Smooth muscle cell (in vitro differentiated cells): Measurements from ENCODE around the gene A1BG. TPM values are rescaled to one million over a fixed set of nuclear protein-coding genes. Genes with fewer than 3 reads are reported as not detected.
"Not testable (repeated sequence)": the region's sequence is repeated elsewhere in the genome, so short reads cannot be mapped to it uniquely, and the experiment has no call there.

ENCODE experiments used
- DNase-seq: peaks from one replicate; lab custom pipeline; 2025; ENCODE audit not compliant: unreplicated experiment; lab: John Stamatoyannopoulos, UW
- H2AFZ ChIP-seq: fragments of 200-600 bp; sonication (generic); 2 replicates; pipeline ENCODE4 v1.6.0; 2016; ENCODE audit warnings: antibody characterized with exemption, low read depth, mild to moderate bottlenecking
- H3F3A ChIP-seq: fragments of 200-600 bp; sonication (generic); 2 replicates; pipeline ENCODE4 v1.6.0; 2017; ENCODE audit warnings: antibody characterized with exemption, low read depth
- H3K27ac ChIP-seq: fragments of 200-600 bp; sonication (generic); 2 replicates; pipeline ENCODE4 v1.5.1; 2016; ENCODE audit warnings: low read depth, mild to moderate bottlenecking
- H3K27me3 ChIP-seq: fragments of 200-600 bp; sonication (generic); 2 replicates; pipeline ENCODE4 v1.6.1; 2016; ENCODE audit warnings: low read depth, mild to moderate bottlenecking
- H3K36me3 ChIP-seq: fragments of 200-600 bp; sonication (generic); 2 replicates; pipeline ENCODE4 v1.5.1; 2016; ENCODE audit warnings: low read depth
- H3K4me1 ChIP-seq: fragments of 200-600 bp; sonication (generic); 2 replicates; pipeline ENCODE4 v1.5.1; 2016; ENCODE audit warnings: low read depth
- H3K4me2 ChIP-seq: fragments of 200-600 bp; sonication (generic); 2 replicates; pipeline ENCODE4 v1.6.0; 2016; ENCODE audit warnings: mild to moderate bottlenecking
- H3K4me3 ChIP-seq: fragments of 200-600 bp; sonication (generic); 2 replicates; pipeline ENCODE4 v1.5.1; 2016; ENCODE audit warnings: mild to moderate bottlenecking
- H3K79me2 ChIP-seq: fragments of 200-600 bp; sonication (generic); 2 replicates; pipeline ENCODE4 v1.6.0; 2016; ENCODE audit warnings: low read depth, mild to moderate bottlenecking
- H3K9ac ChIP-seq: fragments of 200-600 bp; sonication (generic); 2 replicates; pipeline ENCODE4 v1.6.0; 2016; ENCODE audit warnings: low read depth
- H3K9me3 ChIP-seq: fragments of 200-600 bp; sonication (generic); replicated peaks from 2 replicates; pipeline ENCODE4 v1.5.1; 2016; ENCODE audit warnings: low read depth
- H4K20me1 ChIP-seq: fragments of 200-600 bp; sonication (generic); 2 replicates; pipeline ENCODE4 v1.6.0; 2016; ENCODE audit warnings: low read depth
- CTCF ChIP-seq: fragments of 200-600 bp; sonication (generic); IDR thresholded peaks from 2 replicates; pipeline ENCODE4 v1.5.1; 2017; ENCODE audit warnings: borderline replicate concordance, mild to moderate bottlenecking, antibody characterized with exemption; ENCODE audit not compliant: insufficient read depth, poor library complexity, severe bottlenecking
- WGBS: methylation state at CpG from one replicate; pipeline ENCODE4 v1.1.7; 2016; ENCODE audit warnings: low lambda C conversion rate; 5-methylcytosine and 5-hydroxymethylcytosine counted together
- polyA plus RNA-seq: library from polyadenylated mRNA; unstranded; fragments of >200 nt; fragmentation: Nextera tagmentation; extraction: Ambion mirVana; gene quantifications from 2 replicates; pipeline ENCODE4 v1.2.1, GENCODE V29; 2016
- total RNA-seq: library from RNA; depleted of rRNA; stranded (reverse); fragments of >200 nt; gene quantifications from 2 replicates; pipeline ENCODE4 v1.2.3, GENCODE V29; 2014

Gene A1BG
- total and polyA plus RNA-seq, 2 experiments from 2014 or later, result 77.8 to 133 TPM

GRCh38 chr19:58311345-58311865 is 41.9 kb downstream of the A1BG start:
- 94% methylated on average over 7 of the region's 7 CpGs for WGBS
- TF ChIP-seq CTCF, result no peak

GRCh38 chr19:58310685-58311084 is 42.6 kb downstream of the A1BG start:
- H3K4me2 ChIP-seq, H3F3A ChIP-seq, H3K27me3 ChIP-seq, H2AFZ ChIP-seq, H3K9me3 ChIP-seq, DNase-seq, H3K9ac ChIP-seq, H3K27ac ChIP-seq, H3K4me3 ChIP-seq, H3K4me1 ChIP-seq: not testable (repeated sequence)
- Histone ChIP-seq H3K79me2 (peaks cover 18% of the 10 kb centered on the region), H4K20me1 (peaks cover 50% of the 10 kb centered on the region), H3K36me3 (peaks cover 20% of the 10 kb centered on the region)
- peak; percentile 45 for TF ChIP-seq CTCF
- 52% methylated on average over 13 of the region's 13 CpGs for WGBS

More at GRCh38 chr19:58311345-58311865, 41.9 kb downstream of the A1BG start:
- Histone ChIP-seq H3K27me3 (no peaks in the 10 kb centered on the region), H3F3A (no peaks in the 10 kb centered on the region), H3K4me3 (no peak overlapping the region), H3K36me3 (peaks cover 20% of the 10 kb centered on the region), H3K4me1 (no peaks in the 10 kb centered on the region), H3K27ac (no peak overlapping the region), H4K20me1 (peaks cover 58% of the 10 kb centered on the region), H3K9me3 (no peaks in the 10 kb centered on the region), H3K9ac (no peak overlapping the region), H3K79me2 (peaks cover 11% of the 10 kb centered on the region), H2AFZ (no peak overlapping the region), H3K4me2 (no peak overlapping the region)
- DNase-seq, result no peak

GRCh38 chr19:58307736-58308135 is 45.6 kb downstream of the A1BG start:
- H3K4me1 ChIP-seq, result peaks cover 11% of the 10 kb centered on the region
- peaks cover 28% of the 10 kb centered on the region for H4K20me1 ChIP-seq
- H3F3A ChIP-seq, result peaks cover 6% of the 10 kb centered on the region
- no peak for TF ChIP-seq CTCF
- peaks cover 12% of the 10 kb centered on the region for H3K36me3 ChIP-seq
- DNase-seq, result no peak
- no peak overlapping the region for H2AFZ ChIP-seq
- no peaks in the 10 kb centered on the region for H3K27me3 ChIP-seq
- no peak overlapping the region for H3K27ac ChIP-seq
- H3K4me2 ChIP-seq, result no peak overlapping the region
- H3K9me3 ChIP-seq, result no peaks in the 10 kb centered on the region
- peaks cover 25% of the 10 kb centered on the region for H3K79me2 ChIP-seq
- WGBS, result 89% methylated on average over 4 of the region's 4 CpGs
- no peak overlapping the region for H3K9ac ChIP-seq
- H3K4me3 ChIP-seq, result no peak overlapping the region

- H3K36me3 ChIP-seq, result peaks cover 8% of the 10 kb centered on the region
- H3K27ac ChIP-seq, result peak overlapping the region; percentile 80
- peaks cover 6% of the 10 kb centered on the region for H3F3A ChIP-seq
- peaks cover 25% of the 10 kb centered on the region for H3K79me2 ChIP-seq
- peak overlapping the region; percentile 87 for H3K9ac ChIP-seq
- WGBS, result 81% methylated on average over 12 of the region's 12 CpGs
- H3K4me3 ChIP-seq, result peak overlapping the region; percentile 83
- no peaks in the 10 kb centered on the region for H3K27me3 ChIP-seq
- H3K4me2 ChIP-seq, result peak overlapping the region; percentile 97
- H3K4me1 ChIP-seq, result peaks cover 11% of the 10 kb centered on the region
- no peak for TF ChIP-seq CTCF
- DNase-seq, result no peak
- no peak overlapping the region for H2AFZ ChIP-seq
- peaks cover 18% of the 10 kb centered on the region for H4K20me1 ChIP-seq
- no peaks in the 10 kb centered on the region for H3K9me3 ChIP-seq
Measured at GRCh38 chr19:58305932-58306323, 47.4 kb downstream of the A1BG start.
